Esophagus squamous epithelium (tissue), 5 donors: Measurements from ENCODE around the gene FYN. TPM values are rescaled to one million over a fixed set of nuclear protein-coding genes. Genes with fewer than 3 reads are reported as not detected.
"Not testable (repeated sequence)": the region's sequence is repeated elsewhere in the genome, so short reads cannot be mapped to it uniquely, and the experiment has no call there.

Experiments used
- DNase-seq: peaks from one replicate; lab custom pipeline; 2025; lab: John Stamatoyannopoulos, UW
- H3K27ac ChIP-seq, 4 donors: fragments of 200-600 bp; sonication (generic); one replicate each; pipeline ENCODE4 v1.5.1; 2016 to 2019; ENCODE audit warnings: mild to moderate bottlenecking in 1 of 4
- H3K27me3 ChIP-seq, 4 donors: fragments of 200-600 bp; sonication (generic); 1 replicate in 3 of 4; 2 replicates in 1 of 4; pipeline versions ENCODE4 v1.5.1 to v1.6.0; 2017 to 2021; ENCODE audit warnings: antibody characterized with exemption in 1 of 4
- H3K36me3 ChIP-seq, 3 donors: fragments of 200-600 bp; sonication (generic); one replicate each; pipeline ENCODE4 v1.5.1; 2016 to 2019
- H3K4me1 ChIP-seq, 3 donors: fragments of 200-600 bp; sonication (generic); one replicate each; pipeline ENCODE4 v1.5.1; 2017 to 2019
- H3K4me3 ChIP-seq, 4 donors: fragments of 200-600 bp; sonication (generic); 1 replicate in 3 of 4; 2 replicates in 1 of 4; pipeline ENCODE4 v1.5.1; 2016 to 2019; ENCODE audit warnings: mild to moderate bottlenecking in 2 of 4, moderate library complexity in 1 of 4
- H3K9me3 ChIP-seq, 3 donors: fragments of 200-600 bp; sonication (generic); one replicate each; pipeline ENCODE4 v1.5.1; 2016 to 2019
- POLR2A ChIP-seq, 4 donors: fragments of 450-650 bp; IDR thresholded peaks; one replicate each; pipeline ENCODE4 v1.6.1; 2017; ENCODE audit warnings: antibody characterized with exemption in 4 of 4, mild to moderate bottlenecking in 4 of 4, moderate library complexity in 3 of 4
- WGBS, 2 donors: methylation state at CpG; one replicate each; pipeline ENCODE4 v1.1.5; 2018; 5-methylcytosine and 5-hydroxymethylcytosine counted together
- intact Hi-C: fragments of 100-400 bp; cut with DNase I; formaldehyde crosslinking; loops from one replicate; pipeline ENCODE4 v1.15.0; 2022
- total RNA-seq, 4 donors: library from RNA; depleted of rRNA; stranded (reverse); fragments of >200 nt; gene quantifications; one replicate each; pipeline ENCODE4 v1.1.0, GENCODE V29; 2016
- TF ChIP-seq, protein P1 (sequence below), 6 experiments: fragments of 450-650 bp in 4 of 6; fragments of 200-600 bp in 2 of 6; sonication (generic) in 2 of 6; IDR thresholded peaks; one replicate each; pipeline ENCODE4 v1.5.1; 2016 to 2019; ENCODE audit warnings: antibody characterized with exemption in 6 of 6, mild to moderate bottlenecking in 4 of 6, moderate library complexity in 4 of 6
- donor health status: DM: yes; HTN: yes; CAD: no.

FYN gene
- total RNA-seq, 4 donors from 2014 or later, result 11.8 to 54.6 (median 21.4) TPM

DNA sequence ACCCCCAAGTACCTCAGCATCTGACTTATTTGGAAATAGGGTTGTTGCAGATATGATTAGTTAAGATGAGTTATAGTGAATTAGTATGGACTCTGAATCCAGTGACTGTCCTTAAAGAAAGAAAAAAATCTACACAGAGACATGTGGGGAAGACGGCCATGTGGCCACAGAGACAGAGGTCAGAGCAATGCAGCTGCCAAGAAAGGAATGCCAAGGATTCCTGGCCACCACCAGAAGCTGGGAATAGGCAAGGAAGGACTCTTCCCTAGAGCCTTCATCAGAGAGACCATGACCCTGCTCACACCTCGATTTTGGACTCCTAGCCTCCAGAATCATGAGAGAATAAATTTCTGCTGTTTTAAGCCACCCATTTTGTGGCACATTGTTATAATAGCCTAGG is 81.8 kb downstream of the FYN start:
- TF ChIP-seq POLR2A (IDR thresholded peaks at IDR 0.05), result no peak
- TF ChIP-seq, protein P1, sequence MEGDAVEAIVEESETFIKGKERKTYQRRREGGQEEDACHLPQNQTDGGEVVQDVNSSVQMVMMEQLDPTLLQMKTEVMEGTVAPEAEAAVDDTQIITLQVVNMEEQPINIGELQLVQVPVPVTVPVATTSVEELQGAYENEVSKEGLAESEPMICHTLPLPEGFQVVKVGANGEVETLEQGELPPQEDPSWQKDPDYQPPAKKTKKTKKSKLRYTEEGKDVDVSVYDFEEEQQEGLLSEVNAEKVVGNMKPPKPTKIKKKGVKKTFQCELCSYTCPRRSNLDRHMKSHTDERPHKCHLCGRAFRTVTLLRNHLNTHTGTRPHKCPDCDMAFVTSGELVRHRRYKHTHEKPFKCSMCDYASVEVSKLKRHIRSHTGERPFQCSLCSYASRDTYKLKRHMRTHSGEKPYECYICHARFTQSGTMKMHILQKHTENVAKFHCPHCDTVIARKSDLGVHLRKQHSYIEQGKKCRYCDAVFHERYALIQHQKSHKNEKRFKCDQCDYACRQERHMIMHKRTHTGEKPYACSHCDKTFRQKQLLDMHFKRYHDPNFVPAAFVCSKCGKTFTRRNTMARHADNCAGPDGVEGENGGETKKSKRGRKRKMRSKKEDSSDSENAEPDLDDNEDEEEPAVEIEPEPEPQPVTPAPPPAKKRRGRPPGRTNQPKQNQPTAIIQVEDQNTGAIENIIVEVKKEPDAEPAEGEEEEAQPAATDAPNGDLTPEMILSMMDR (IDR thresholded peaks at IDR 0.05), result no peak
- no peak overlapping the region for H3K4me3 ChIP-seq
- no peaks in the 10 kb centered on the region for H3K9me3 ChIP-seq
- WGBS, 2 donors, result 20 to 49% methylated on average over 2 of the region's 2 CpGs
- no peaks in the 10 kb centered on the region for H3K36me3 ChIP-seq
- intact Hi-C loops, result no loop called here
- DNase-seq, result no peak
- no peak overlapping the region for H3K27ac ChIP-seq
- no peaks in the 10 kb centered on the region for H3K27me3 ChIP-seq
- peaks cover 7 to 37% (median 8%) of the 10 kb centered on the region in 3 donors for H3K4me1 ChIP-seq

DNA sequence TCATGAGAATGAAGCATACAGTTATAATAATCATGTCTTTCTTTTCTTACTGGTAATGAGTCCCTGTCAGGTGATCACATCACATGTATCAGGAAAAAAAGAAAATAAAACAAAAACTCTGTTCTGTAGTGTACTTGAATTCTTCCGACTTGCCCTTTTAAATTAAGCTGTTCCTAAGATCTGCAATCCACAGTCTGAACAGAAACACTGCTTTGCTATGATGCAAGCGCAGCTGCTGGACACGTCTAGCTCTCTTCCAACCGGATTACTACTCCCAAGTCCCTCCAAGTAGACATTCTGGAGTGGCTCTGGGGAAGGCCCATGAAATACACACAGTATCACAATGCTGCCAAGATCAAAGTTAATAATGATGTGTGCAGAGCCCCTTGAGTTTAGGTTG is 83.7 kb downstream of the FYN start:
- H3K9me3 ChIP-seq, result no peaks in the 10 kb centered on the region
- TF ChIP-seq, protein P1 (IDR thresholded peaks at IDR 0.05), result no peak
- no peak for TF ChIP-seq POLR2A (IDR thresholded peaks at IDR 0.05)
- DNase-seq, result no peak
- H3K36me3 ChIP-seq, result no peaks in the 10 kb centered on the region
- WGBS, 2 donors, result 70 to 80% methylated on average over 4 of the region's 4 CpGs
- peak overlapping the region in 3 of 4 donors; percentile 5 to 22 (median 7) for H3K27ac ChIP-seq
- no peaks in the 10 kb centered on the region for H3K27me3 ChIP-seq
- intact Hi-C loops, result no loop called here
- H3K4me3 ChIP-seq, result no peak overlapping the region
- peaks cover 8 to 40% (median 8%) of the 10 kb centered on the region in 3 donors for H3K4me1 ChIP-seq

DNA sequence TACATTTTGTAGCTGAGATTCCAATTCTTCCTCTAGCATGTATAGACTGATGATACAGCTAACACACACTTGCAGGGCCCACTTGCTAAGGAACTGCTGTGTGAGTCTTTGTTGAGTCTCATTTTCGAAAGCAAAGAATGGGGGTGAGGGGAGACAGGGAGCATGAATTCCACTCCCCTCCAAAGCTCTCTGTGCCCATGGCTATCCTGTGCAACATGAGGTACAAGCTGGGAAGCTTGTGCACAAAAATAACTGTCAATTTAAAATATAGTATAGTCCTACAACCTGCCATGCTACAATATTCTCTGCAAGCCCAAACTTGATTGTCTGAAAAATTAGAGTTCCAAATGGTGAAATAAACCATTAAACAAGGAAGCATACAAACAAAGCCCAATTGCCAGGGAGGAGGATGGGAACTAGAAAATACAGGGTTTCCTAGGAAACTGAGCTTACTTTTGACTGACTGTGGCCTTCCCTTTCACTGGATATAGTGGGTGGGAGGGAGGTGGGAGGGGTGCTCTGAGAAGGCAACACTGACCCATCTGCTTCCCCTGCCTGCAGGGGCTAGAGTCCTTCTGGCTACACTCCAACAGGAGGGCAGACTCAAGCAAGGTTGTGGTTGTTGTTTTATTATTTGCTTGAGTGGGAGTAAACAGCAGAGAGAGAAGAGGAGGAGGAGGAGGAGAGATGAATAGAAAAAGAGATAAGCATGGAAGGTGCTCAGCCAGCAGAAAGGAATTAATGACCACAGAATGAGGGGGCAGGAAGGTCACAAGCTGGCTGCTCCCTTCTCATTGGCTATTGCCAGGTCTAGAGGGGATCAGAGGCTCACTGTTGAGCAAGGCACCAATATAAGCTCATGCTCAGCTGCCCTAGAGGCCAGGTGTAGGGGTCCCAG is 84.6 kb downstream of the FYN start:
- peaks cover 8 to 46% (median 12%) of the 10 kb centered on the region in 3 donors for H3K4me1 ChIP-seq
- 53 to 63% methylated on average over 1 of the region's 1 CpG for WGBS, 2 donors
- peak overlapping the region in 1 of 4 donors; percentile 22 for H3K27ac ChIP-seq

DNA sequence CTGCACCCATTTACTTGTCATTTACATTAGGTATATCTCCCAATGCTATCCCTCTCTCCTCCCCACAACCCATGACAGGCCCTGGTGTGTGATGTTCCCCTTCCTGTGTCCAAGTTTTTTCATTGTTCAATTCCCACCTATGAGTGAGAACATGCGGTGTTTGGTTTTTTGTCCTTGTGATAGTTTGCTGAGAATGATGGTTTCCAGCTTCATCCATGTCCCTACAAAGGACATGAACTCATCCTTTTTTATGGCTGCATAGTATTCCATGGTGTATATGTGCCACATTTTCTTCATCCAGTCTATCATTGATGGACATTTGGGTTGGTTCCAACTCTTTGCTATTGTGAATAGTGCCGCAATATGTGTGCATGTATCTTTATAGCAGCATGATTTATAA is 87.1 kb downstream of the FYN start:
- H3K9me3 ChIP-seq, H3K27me3 ChIP-seq, intact Hi-C loops, H3K4me3 ChIP-seq, H3K27ac ChIP-seq, DNase-seq, H3K36me3 ChIP-seq: not testable (repeated sequence)
- WGBS, 2 donors, result 90 to 100% methylated on average over 2 of the region's 2 CpGs
- H3K4me1 ChIP-seq, result peaks cover 13 to 64% (median 13%) of the 10 kb centered on the region in 3 donors

More for the DNA sequence above, 84.6 kb downstream of the FYN start:
- no peaks in the 10 kb centered on the region for H3K27me3 ChIP-seq
- H3K36me3 ChIP-seq, result no peaks in the 10 kb centered on the region
- DNase-seq, result no peak
- no peaks in the 10 kb centered on the region for H3K9me3 ChIP-seq
- no peak for TF ChIP-seq POLR2A (IDR thresholded peaks at IDR 0.05)
- TF ChIP-seq, protein P1 (IDR thresholded peaks at IDR 0.05), result no peak
- intact Hi-C loops, result no loop called here
- no peak overlapping the region for H3K4me3 ChIP-seq

DNA sequence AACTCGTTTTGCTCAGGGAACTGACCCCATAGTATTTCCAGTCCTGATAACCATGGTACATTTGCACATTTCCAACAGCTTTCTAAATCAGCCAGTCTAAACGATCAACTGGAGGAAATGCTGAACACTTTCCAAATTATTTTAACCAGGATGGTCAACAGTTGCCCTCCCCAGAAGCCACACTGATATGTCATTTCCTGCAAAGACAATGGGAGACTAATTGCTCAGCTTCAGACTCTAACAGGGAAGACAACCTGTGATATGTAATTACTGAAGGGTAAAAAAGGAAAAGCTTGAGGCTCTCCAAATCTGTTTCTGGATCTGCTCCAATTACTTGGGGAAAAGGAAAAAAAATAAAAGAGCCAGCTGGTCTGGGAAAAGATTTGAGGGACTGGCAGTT is 88.8 kb downstream of the FYN start:
- peaks cover 11 to 53% (median 15%) of the 10 kb centered on the region in 3 donors for H3K4me1 ChIP-seq
- H3K27me3 ChIP-seq, result no peaks in the 10 kb centered on the region
- H3K36me3 ChIP-seq, result no peaks in the 10 kb centered on the region
- H3K4me3 ChIP-seq, result no peak overlapping the region
- peak overlapping the region in 1 of 4 donors; percentile 38 for H3K27ac ChIP-seq
- WGBS, 2 donors, result 19 to 38% methylated on average over 2 of the region's 2 CpGs
- TF ChIP-seq, protein P1 (IDR thresholded peaks at IDR 0.05), result no peak
- no peak for TF ChIP-seq POLR2A (IDR thresholded peaks at IDR 0.05)
- DNase-seq, result no peak
- H3K9me3 ChIP-seq, result no peaks in the 10 kb centered on the region
- intact Hi-C loops, result no loop called here
